ENCODE measurements around the gene ASH1L.

GRCh38 chr1:155591770-155592169 is 29.2 kb upstream of the ASH1L start:
- no peak for TF ChIP-seq POLR2A (IDR thresholded peaks at IDR 0.05)
- TF ChIP-seq CTCF (IDR thresholded peaks at IDR 0.05) = peak; percentile 20 to 51 (median 30)
- TF ChIP-seq POLR2AphosphoS5 (IDR thresholded peaks at IDR 0.05) = no peak

Data from breast epithelium (tissue), 3 donors.